GM08714 (cell line): Measurements from ENCODE around the gene YTHDF1.

Source experiments
- H3K4me3 ChIP-seq: fragments of 200-500 bp; sonication (Bioruptor generic); 2 replicates; pipeline ENCODE4 v1.5.1; 2014; ENCODE audit warnings: mild to moderate bottlenecking, low read length, inconsistent platforms
- ZNF274 ChIP-seq: IDR thresholded peaks from 2 replicates; pipeline ENCODE4 v1.6.1; 2012; ENCODE audit warnings: mild to moderate bottlenecking, low read depth, low read length

YTHDF1 gene

GRCh38 chr20:63241272-63241671, 25.3 kb upstream of the YTHDF1 start:
- TF ChIP-seq ZNF274 = no peak
- H3K4me3 ChIP-seq = no peak overlapping the region

DNA sequence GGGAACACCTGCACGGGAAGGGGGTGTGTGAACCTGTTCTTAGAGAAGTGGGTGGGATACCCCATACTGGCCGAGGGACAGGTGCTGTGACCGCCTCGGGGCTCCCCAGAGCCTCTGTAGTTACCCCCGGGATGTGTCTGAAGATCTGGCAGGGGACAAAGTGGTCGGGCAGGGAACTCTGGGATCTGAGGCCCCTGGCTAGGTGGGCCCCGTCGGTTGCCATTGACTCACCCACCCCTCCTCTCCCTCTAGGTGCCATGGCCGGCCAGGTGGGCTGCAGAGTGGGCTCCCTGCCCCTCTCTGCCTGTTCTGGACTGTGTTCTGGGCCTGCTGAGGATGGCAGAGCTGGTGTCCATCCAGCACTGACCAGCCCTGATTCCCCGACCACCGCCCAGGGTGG, 24.1 kb upstream of the YTHDF1 start:
- no peak for TF ChIP-seq ZNF274
- H3K4me3 ChIP-seq = no peak overlapping the region

GRCh38 chr20:63239431-63239830, 23.5 kb upstream of the YTHDF1 start:
- TF ChIP-seq ZNF274 = no peak
- H3K4me3 ChIP-seq = no peak overlapping the region

DNA sequence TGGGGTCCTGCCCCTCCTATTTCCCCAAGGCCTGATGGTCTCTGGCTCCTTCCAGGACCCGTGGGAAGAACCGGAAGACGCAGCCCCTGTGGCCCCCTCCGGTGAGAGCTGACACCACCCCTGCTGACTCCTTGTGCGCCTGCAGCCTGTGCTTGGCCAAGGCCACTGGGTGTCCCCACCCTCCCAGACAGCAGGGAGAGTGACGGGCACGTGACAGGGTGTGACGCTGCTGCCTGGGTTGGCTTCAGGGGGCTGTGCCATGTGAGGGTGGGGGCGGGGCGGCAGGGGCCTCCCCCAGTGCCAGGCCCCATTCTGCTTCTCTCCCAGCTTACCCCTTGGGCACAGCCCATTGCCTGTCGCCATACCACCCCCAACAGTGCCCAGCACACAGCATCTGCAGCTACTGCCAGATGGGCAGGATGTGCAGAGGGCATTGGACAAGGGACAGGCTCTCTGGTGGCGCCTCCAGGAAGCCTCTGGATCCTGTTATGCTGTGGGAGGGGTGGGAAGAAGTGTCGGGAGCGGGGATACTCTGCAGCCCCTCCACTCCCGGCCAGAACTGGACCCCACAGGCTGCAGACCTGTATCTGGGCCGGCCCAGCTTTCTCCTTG, 22.7 kb upstream of the YTHDF1 start:
- no peak for TF ChIP-seq ZNF274
- no peak overlapping the region for H3K4me3 ChIP-seq

DNA sequence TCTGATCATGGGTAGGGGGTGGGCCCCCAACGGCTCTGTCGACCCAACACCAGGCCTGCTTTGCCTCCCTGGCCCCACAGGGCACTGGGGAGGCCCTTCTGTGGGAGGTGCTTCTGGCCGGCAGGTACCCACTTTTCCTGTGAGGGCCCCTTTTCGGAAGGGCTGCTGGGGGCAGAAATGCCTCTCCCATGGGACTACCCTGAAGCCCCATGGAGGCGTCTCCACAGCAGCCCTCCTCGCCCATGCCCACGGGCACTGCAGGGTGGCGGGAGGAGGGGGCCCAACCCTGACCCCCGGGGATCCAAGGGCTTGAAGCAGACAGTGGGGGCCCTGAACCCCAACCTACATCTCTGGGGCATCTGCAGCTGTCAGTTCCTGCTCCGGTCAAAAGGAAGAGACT, 22.1 kb upstream of the YTHDF1 start:
- no peak overlapping the region for H3K4me3 ChIP-seq
- TF ChIP-seq ZNF274 = no peak

DNA sequence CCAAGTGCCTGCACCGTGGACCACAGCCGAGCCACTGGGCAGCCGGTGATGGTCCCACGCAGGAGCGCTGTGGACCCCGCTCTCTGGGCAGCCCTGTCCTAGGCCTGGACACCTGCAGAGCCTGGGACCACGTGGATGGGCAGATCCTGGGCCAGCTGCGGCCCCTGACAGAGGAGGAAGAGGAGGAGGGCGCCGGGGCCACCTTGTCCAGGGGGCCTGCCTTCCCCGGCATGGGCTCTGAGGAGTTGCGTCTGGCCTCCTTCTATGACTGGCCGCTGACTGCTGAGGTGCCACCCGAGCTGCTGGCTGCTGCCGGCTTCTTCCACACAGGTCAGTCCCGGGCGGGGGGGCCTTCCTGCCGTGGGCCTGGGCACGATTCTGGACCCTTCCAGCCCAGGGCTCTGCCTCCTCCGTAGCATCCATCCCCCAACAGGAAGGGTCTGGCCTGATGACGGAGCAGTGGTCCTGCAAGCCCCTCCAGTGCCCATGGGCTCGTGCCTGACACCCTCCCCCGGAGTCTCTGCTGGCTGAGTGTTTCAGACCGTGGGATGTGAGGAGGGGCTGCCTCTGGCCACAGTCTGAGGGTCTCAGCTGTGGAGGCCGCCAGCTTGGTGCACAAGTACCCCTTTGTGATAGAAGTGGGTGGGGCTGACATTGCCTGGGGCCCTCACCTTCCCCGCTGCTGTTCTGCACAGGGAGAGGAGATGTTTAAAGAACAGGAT, 20.3 kb upstream of the YTHDF1 start:
- no peak for TF ChIP-seq ZNF274
- no peak overlapping the region for H3K4me3 ChIP-seq

- no peak within 1 kb of the TSS for H3K4me3 ChIP-seq
- TF ChIP-seq ZNF274 = no peak
These were observed 19.6 kb upstream of the YTHDF1 start, which contains the start of gene BIRC7 for GRCh38 chr20:63235399-63235983. Gene BIRC7, plus strand, starts transcription at chr20:63235905. Its CDS starts 192 bp downstream, at chr20:63236097.

GRCh38 chr20:63234693-63235398, 18.9 kb upstream of the YTHDF1 start:
- no peak overlapping the region for H3K4me3 ChIP-seq

GRCh38 chr20:63233924-63234323, 18.0 kb upstream of the YTHDF1 start:
- no peak overlapping the region for H3K4me3 ChIP-seq
- TF ChIP-seq ZNF274 = no peak

More at GRCh38 chr20:63234693-63235398, 18.9 kb upstream of the YTHDF1 start:
- TF ChIP-seq ZNF274 = no peak

DNA sequence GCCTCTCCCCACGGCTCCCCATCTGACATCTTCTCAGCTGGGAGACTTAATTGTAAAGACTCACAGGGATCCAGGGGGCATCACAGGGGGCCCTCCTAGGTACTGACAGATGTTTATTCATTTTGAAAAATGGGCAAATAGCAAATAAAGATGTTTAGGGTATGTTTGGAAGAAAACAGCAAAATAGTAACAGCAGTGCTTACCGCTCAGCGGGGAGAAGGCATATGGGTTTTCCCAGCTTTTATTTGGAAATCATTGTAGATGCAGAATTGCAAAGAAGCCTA, 17.1 kb upstream of the YTHDF1 start:
- H3K4me3 ChIP-seq = no peak overlapping the region
- TF ChIP-seq ZNF274 = no peak

GRCh38 chr20:63232235-63233060, 16.5 kb upstream of the YTHDF1 start:
- H3K4me3 ChIP-seq = no peak overlapping the region
- TF ChIP-seq ZNF274 = no peak

- no peak overlapping the region for H3K4me3 ChIP-seq
- TF ChIP-seq ZNF274 = no peak
These were observed 14.9 kb upstream of the YTHDF1 start for GRCh38 chr20:63230800-63231268.

DNA sequence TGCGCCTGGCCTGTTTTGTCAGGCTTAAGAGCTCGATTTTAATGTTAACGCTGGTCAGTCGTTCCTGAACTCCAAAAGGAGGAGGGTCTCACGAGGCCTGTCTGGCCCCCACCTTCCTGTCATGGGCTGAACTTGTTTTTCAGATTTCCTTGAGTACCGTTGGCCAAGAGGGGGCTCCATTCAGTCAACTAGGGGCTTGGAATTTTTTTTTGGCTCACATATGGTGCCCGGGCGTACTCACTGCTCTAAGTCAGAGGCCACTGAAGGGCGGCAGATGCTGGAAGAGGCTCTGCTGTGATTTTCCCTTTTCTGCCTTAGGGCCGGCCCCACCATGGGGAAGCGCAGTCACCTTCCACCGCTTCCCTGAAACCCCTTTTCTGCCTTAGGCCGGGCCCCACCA, 12.9 kb upstream of the YTHDF1 start:
- H3K4me3 ChIP-seq = no peak overlapping the region
- no peak for TF ChIP-seq ZNF274

DNA sequence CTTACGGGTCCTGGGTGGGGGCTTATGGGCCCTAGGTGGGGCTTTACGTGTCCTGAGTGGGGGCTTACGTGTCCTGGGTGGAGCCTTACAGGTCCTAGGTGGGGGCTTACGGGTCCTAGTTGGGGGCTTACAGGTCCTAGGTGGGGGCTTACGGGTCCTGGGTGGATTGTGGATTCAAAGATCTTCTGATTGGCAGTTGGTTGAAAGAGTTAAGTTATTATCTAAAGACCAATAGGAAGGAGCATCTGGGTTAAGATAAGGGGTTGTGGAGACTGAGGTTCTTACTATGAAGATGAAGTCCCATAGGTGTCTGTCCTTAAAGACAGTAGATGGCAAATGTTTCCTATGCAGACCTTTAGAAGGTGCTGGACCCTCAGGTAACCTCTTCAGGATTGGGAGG, 11.3 kb upstream of the YTHDF1 start:
- H3K4me3 ChIP-seq = no peak overlapping the region
- no peak for TF ChIP-seq ZNF274
